Hepatocyte (in vitro differentiated cells): ENCODE data around the gene OR5D18.

ENCODE experiments used
- EZH2phosphoT487 ChIP-seq: fragments of 200-600 bp; sonication (generic); IDR thresholded peaks from one replicate; pipeline ENCODE4 v1.6.1; 2018; ENCODE audit warnings: antibody characterized with exemption, mild to moderate bottlenecking, low read depth, moderate library complexity; ENCODE audit not compliant: unreplicated experiment, severe bottlenecking
- TF ChIP-seq, protein P1 (sequence below): fragments of 200-600 bp; sonication (generic); IDR thresholded peaks from 2 replicates; pipeline ENCODE4 v1.5.1; 2016; ENCODE audit warnings: antibody characterized with exemption, mild to moderate bottlenecking; ENCODE audit not compliant: poor library complexity

- TF ChIP-seq, protein P1, sequence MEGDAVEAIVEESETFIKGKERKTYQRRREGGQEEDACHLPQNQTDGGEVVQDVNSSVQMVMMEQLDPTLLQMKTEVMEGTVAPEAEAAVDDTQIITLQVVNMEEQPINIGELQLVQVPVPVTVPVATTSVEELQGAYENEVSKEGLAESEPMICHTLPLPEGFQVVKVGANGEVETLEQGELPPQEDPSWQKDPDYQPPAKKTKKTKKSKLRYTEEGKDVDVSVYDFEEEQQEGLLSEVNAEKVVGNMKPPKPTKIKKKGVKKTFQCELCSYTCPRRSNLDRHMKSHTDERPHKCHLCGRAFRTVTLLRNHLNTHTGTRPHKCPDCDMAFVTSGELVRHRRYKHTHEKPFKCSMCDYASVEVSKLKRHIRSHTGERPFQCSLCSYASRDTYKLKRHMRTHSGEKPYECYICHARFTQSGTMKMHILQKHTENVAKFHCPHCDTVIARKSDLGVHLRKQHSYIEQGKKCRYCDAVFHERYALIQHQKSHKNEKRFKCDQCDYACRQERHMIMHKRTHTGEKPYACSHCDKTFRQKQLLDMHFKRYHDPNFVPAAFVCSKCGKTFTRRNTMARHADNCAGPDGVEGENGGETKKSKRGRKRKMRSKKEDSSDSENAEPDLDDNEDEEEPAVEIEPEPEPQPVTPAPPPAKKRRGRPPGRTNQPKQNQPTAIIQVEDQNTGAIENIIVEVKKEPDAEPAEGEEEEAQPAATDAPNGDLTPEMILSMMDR = no peak
- TF ChIP-seq EZH2phosphoT487 = no peak
Observed at GRCh38 chr11:55826919-55827318, 7.5 kb downstream of the OR5D18 start, which contains the start of gene OR5L2.
